GM23248 (cell line): ENCODE measurements around the gene CARD16.

Source experiments
- EZH2 ChIP-seq: fragments of 200-600 bp; sonication (generic); IDR thresholded peaks from 2 replicates; pipeline ENCODE4 v1.6.1; 2018; ENCODE audit warnings: antibody characterized with exemption, mild to moderate bottlenecking; ENCODE audit not compliant: insufficient read depth, poor library complexity, severe bottlenecking
- EZH2phosphoT487 ChIP-seq: fragments of 200-600 bp; sonication (generic); IDR thresholded peaks from 2 replicates; pipeline ENCODE4 v1.6.1; 2018; ENCODE audit warnings: antibody characterized with exemption, moderate library complexity, mild to moderate bottlenecking, low read depth; ENCODE audit not compliant: insufficient read depth

DNA sequence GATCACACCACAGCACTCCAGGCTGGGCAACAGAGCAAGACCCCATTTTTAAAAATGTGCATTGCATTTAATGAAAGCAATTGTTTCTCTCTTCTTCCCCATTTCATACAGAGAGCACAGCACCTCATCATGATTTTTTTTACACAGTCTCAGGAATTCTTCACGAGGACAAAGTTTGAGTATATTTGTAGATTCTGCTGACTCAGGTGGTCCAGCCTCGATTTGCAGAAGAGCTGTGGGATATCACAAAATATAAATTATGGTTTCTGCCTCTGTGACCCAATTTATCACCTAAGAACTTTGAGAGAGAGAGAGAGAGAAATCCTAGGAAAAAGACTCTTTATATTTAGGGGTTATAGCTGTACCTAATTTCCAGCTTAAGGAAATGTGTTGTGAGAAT is 42.0 kb downstream of the CARD16 start:
- TF ChIP-seq EZH2phosphoT487 (no peak), EZH2 (no peak)
